ENCODE results near the gene SERPINA1. TPM values are rescaled to one million over a fixed set of nuclear protein-coding genes. Genes with fewer than 3 reads are reported as not detected.
"Not testable (repeated sequence)": the region's sequence is repeated elsewhere in the genome, so short reads cannot be mapped to it uniquely, and the experiment has no call there.

SERPINA1 gene
- total RNA-seq, 1 experiment from 2014 or later = not detected

DNA sequence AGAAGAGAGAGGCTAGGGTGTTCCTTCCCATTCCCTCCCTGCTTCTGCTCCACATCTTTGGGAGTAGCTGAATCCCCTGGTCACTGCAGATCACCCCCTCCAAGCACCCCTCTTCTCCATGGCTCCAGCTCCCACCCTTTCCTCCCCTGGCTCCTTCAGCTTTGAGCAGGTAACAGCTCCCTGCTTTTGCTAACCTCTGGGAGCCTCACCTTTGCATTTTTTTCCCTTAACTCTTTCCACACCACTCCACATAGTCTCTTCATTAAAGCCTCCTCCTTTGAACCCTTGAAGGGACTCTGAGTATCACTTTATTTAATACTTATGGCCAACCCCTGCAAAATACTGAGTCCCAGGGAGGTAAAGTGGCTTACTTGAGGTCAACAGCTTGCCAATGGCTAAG lies 39.6 kb downstream of the SERPINA1 start:
- no peak overlapping the region for H3K4me3 ChIP-seq (ENCODE audit: low read depth, low read length, poor library complexity, severe bottlenecking)
- POLR2A ChIA-PET (ENCODE audit: low non-redundant PET) = no interaction called here
- no peaks in the 10 kb centered on the region for H3K27me3 ChIP-seq (replicated peaks; ENCODE audit: insufficient read depth, low read depth, low read length, poor library complexity)
- H3K4me1 ChIP-seq (ENCODE audit: insufficient read depth, low read length, poor library complexity, severe bottlenecking) = no peaks in the 10 kb centered on the region
- H3K36me3 ChIP-seq (ENCODE audit: insufficient read depth, low read length, poor library complexity, severe bottlenecking) = no peaks in the 10 kb centered on the region
- no peak for DNase-seq (ENCODE audit: low spot score)
- intact Hi-C loops (cut with micrococcal nuclease; ENCODE audit: unreplicated experiment) = no loop called here
- CTCF ChIA-PET = no interaction called here
- BruUV-seq (replicated peaks) = no TSS peak
- TF ChIP-seq, protein P1, sequence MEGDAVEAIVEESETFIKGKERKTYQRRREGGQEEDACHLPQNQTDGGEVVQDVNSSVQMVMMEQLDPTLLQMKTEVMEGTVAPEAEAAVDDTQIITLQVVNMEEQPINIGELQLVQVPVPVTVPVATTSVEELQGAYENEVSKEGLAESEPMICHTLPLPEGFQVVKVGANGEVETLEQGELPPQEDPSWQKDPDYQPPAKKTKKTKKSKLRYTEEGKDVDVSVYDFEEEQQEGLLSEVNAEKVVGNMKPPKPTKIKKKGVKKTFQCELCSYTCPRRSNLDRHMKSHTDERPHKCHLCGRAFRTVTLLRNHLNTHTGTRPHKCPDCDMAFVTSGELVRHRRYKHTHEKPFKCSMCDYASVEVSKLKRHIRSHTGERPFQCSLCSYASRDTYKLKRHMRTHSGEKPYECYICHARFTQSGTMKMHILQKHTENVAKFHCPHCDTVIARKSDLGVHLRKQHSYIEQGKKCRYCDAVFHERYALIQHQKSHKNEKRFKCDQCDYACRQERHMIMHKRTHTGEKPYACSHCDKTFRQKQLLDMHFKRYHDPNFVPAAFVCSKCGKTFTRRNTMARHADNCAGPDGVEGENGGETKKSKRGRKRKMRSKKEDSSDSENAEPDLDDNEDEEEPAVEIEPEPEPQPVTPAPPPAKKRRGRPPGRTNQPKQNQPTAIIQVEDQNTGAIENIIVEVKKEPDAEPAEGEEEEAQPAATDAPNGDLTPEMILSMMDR (conservative IDR thresholded peaks at IDR 0.05; ENCODE audit: low read depth, low read length) = no peak
- TF ChIP-seq EZH2 (IDR thresholded peaks at IDR 0.05; ENCODE audit: borderline replicate concordance, low read depth, low read length, poor library complexity, severe bottlenecking) = no peak
- H3K9me3 ChIP-seq (ENCODE audit: low read depth, low read length, poor library complexity, severe bottlenecking) = no peaks in the 10 kb centered on the region
- H3K27ac ChIP-seq (ENCODE audit: low read depth, low read length, poor library complexity, severe bottlenecking) = no peak overlapping the region

DNA sequence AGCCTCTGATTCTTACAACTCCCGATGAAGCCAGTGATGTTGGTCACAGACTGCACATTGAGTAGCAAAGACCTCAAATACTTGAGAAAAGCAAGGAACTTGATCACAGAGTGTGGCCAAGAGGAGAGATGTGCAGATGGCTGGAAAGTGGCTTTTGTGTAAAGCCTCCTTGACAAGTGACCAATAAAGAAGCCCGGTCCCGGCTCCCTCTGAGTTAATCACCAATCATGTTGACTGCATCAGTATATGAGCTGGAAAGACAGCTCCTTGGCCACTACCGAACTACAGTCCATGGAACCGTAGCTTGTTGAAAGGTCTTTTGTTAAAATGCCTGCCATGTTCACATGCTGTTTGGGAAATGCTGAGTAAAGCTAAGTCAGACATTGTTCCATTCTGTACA lies 41.6 kb downstream of the SERPINA1 start:
- no TSS peak for BruUV-seq (replicated peaks)

DNA sequence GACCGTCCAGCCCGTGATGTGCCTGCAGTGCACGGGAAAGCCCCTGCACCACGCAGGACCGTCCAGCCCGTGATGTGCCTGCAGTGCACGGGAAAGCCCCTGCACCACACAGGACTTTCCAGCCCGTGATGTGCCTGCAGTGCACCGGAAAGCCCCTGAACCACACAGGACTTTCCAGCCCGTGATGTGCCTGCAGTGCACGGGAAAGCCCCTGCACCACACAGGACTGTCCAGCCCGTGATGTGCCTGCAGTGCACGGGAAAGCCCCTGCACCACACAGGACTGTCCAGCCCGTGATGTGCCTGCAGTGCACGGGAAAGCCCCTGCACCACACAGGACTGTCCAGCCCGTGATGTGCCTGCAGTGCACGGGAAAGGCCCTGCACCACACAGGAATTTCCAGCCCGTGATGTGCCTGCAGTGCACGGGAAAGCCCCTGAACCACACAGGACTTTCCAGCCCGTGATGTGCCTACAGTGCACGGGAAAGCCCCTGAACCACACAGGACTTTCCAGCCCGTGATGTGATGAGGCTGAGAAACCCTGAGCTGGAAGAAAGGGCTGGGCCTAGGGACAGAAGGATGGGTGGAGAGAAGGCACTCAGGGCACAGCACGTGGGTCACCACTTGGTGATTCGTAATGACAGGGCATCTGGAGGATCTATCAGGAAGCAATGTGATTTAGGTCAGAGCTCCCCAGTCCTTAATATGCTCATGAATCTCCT lies 42.2 kb downstream of the SERPINA1 start:
- H3K27ac ChIP-seq (ENCODE audit: low read depth, low read length, poor library complexity, severe bottlenecking); H3K27me3 ChIP-seq (replicated peaks; ENCODE audit: insufficient read depth, low read depth, low read length, poor library complexity); H3K36me3 ChIP-seq (ENCODE audit: insufficient read depth, low read length, poor library complexity, severe bottlenecking); CTCF ChIA-PET; intact Hi-C loops (cut with micrococcal nuclease; ENCODE audit: unreplicated experiment); H3K9me3 ChIP-seq (ENCODE audit: low read depth, low read length, poor library complexity, severe bottlenecking); H3K4me1 ChIP-seq (ENCODE audit: insufficient read depth, low read length, poor library complexity, severe bottlenecking); H3K4me3 ChIP-seq (ENCODE audit: low read depth, low read length, poor library complexity, severe bottlenecking); DNase-seq (ENCODE audit: low spot score); BruUV-seq (replicated peaks); POLR2A ChIA-PET (ENCODE audit: low non-redundant PET): not testable (repeated sequence)

More for the DNA sequence above, 41.6 kb downstream of the SERPINA1 start:
- TF ChIP-seq EZH2 (IDR thresholded peaks at IDR 0.05; ENCODE audit: borderline replicate concordance, low read depth, low read length, poor library complexity, severe bottlenecking) = no peak
- TF ChIP-seq, protein P1 (conservative IDR thresholded peaks at IDR 0.05; ENCODE audit: low read depth, low read length) = no peak
- intact Hi-C loops (cut with micrococcal nuclease; ENCODE audit: unreplicated experiment) = no loop called here
- Histone ChIP-seq H3K27me3 (replicated peaks; ENCODE audit: insufficient read depth, low read depth, low read length, poor library complexity) (no peaks in the 10 kb centered on the region), H3K36me3 (ENCODE audit: insufficient read depth, low read length, poor library complexity, severe bottlenecking) (no peaks in the 10 kb centered on the region), H3K27ac (ENCODE audit: low read depth, low read length, poor library complexity, severe bottlenecking) (no peak overlapping the region), H3K4me3 (ENCODE audit: low read depth, low read length, poor library complexity, severe bottlenecking) (no peak overlapping the region), H3K4me1 (ENCODE audit: insufficient read depth, low read length, poor library complexity, severe bottlenecking) (no peaks in the 10 kb centered on the region), H3K9me3 (ENCODE audit: low read depth, low read length, poor library complexity, severe bottlenecking) (no peaks in the 10 kb centered on the region)
- POLR2A ChIA-PET (ENCODE audit: low non-redundant PET) = no interaction called here
- DNase-seq (ENCODE audit: low spot score) = no peak
- CTCF ChIA-PET = no interaction called here
